AG09309 (cell line): ENCODE results near the gene MLH3.

Source experiments
- DNase-seq: peaks from one replicate; pipeline ENCODE4 v3.0.0-alpha.2; 2010; ENCODE audit warnings: low read depth
- H3K4me3 ChIP-seq: 2 replicates; pipeline ENCODE4 v1.5.1; 2011; ENCODE audit warnings: mild to moderate bottlenecking, low read depth, low read length, moderate library complexity; ENCODE audit not compliant: control insufficient read depth
- CTCF ChIP-seq: IDR thresholded peaks from 2 replicates; pipeline ENCODE4 v1.5.1; 2011; ENCODE audit warnings: mild to moderate bottlenecking, low read depth, low read length, inconsistent platforms; ENCODE audit not compliant: insufficient read depth, control insufficient read depth; ENCODE audit errors: missing control alignments

MLH3 gene

GRCh38 chr14:75048101-75048500, 3.2 kb downstream of the MLH3 start:
- no peak for TF ChIP-seq CTCF
- H3K4me3 ChIP-seq = no peak overlapping the region
- no peak for DNase-seq

GRCh38 chr14:75047506-75047905, 3.8 kb downstream of the MLH3 start:
- no peak for TF ChIP-seq CTCF
- no peak overlapping the region for H3K4me3 ChIP-seq
- DNase-seq = no peak

- H3K4me3 ChIP-seq = no peak overlapping the region
- TF ChIP-seq CTCF = no peak
- DNase-seq = no peak
Measured at GRCh38 chr14:75046899-75047298, 4.4 kb downstream of the MLH3 start.

GRCh38 chr14:75046275-75046674, 5.0 kb downstream of the MLH3 start:
- no peak for DNase-seq
- no peak for TF ChIP-seq CTCF
- H3K4me3 ChIP-seq = no peak overlapping the region

- TF ChIP-seq CTCF = no peak
Measured at GRCh38 chr14:75044752-75045151, 6.5 kb downstream of the MLH3 start.

GRCh38 chr14:75044322-75044721, 6.9 kb downstream of the MLH3 start:
- H3K4me3 ChIP-seq = no peak overlapping the region
- TF ChIP-seq CTCF = no peak
- no peak for DNase-seq

More at GRCh38 chr14:75044752-75045151, 6.5 kb downstream of the MLH3 start:
- no peak overlapping the region for H3K4me3 ChIP-seq
- DNase-seq = no peak

GRCh38 chr14:75042035-75042434, 9.2 kb downstream of the MLH3 start:
- TF ChIP-seq CTCF = no peak
- no peak for DNase-seq
- no peak overlapping the region for H3K4me3 ChIP-seq
